ENCODE results near the gene RAB11FIP4. TPM values are rescaled to one million over a fixed set of nuclear protein-coding genes. Genes with fewer than 3 reads are reported as not detected.

The RAB11FIP4 gene
- total RNA-seq, 1 donor from 2014 or later: 103 TPM

- Mint-ChIP-seq H3K4me3 (ENCODE audit: unreplicated experiment) (peak overlapping the region; percentile 81), H3K27ac (ENCODE audit: unreplicated experiment) (no peak overlapping the region), H3K9me3 (ENCODE audit: unreplicated experiment) (peaks cover 6% of the 10 kb centered on the region), H3K4me1 (ENCODE audit: low read depth, unreplicated experiment) (peaks cover 30% of the 10 kb centered on the region), H3K27me3 (ENCODE audit: unreplicated experiment) (peaks cover 24% of the 10 kb centered on the region), H3K36me3 (ENCODE audit: unreplicated experiment) (no peaks in the 10 kb centered on the region)
- DNase-seq: no peak
- TF ChIP-seq CTCF (IDR thresholded peaks at IDR 0.05; ENCODE audit: partially characterized antibody, unreplicated experiment): no peak
These were observed 97.5 kb downstream of the RAB11FIP4 start for GRCh38 chr17:31488982-31489294.

- H3K4me1 Mint-ChIP-seq (ENCODE audit: low read depth, unreplicated experiment): peaks cover 33% of the 10 kb centered on the region
- TF ChIP-seq CTCF (IDR thresholded peaks at IDR 0.05; ENCODE audit: partially characterized antibody, unreplicated experiment): no peak
- H3K27ac Mint-ChIP-seq (ENCODE audit: unreplicated experiment): no peak overlapping the region
- H3K4me3 Mint-ChIP-seq (ENCODE audit: unreplicated experiment): peak overlapping the region; percentile 81
- no peaks in the 10 kb centered on the region for H3K36me3 Mint-ChIP-seq (ENCODE audit: unreplicated experiment)
- H3K9me3 Mint-ChIP-seq (ENCODE audit: unreplicated experiment): peaks cover 6% of the 10 kb centered on the region
- no peak for DNase-seq
- H3K27me3 Mint-ChIP-seq (ENCODE audit: unreplicated experiment): peaks cover 23% of the 10 kb centered on the region
These were observed 98.0 kb downstream of the RAB11FIP4 start for GRCh38 chr17:31489295-31490018.

- Mint-ChIP-seq H3K9me3 (ENCODE audit: unreplicated experiment) (peaks cover 8% of the 10 kb centered on the region), H3K27me3 (ENCODE audit: unreplicated experiment) (peaks cover 23% of the 10 kb centered on the region), H3K36me3 (ENCODE audit: unreplicated experiment) (no peaks in the 10 kb centered on the region), H3K4me1 (ENCODE audit: low read depth, unreplicated experiment) (peaks cover 37% of the 10 kb centered on the region), H3K27ac (ENCODE audit: unreplicated experiment) (no peak overlapping the region), H3K4me3 (ENCODE audit: unreplicated experiment) (no peak overlapping the region)
- TF ChIP-seq CTCF (IDR thresholded peaks at IDR 0.05; ENCODE audit: partially characterized antibody, unreplicated experiment): no peak
- no peak for DNase-seq
These were observed 98.7 kb downstream of the RAB11FIP4 start for GRCh38 chr17:31490019-31490650.

- TF ChIP-seq CTCF (IDR thresholded peaks at IDR 0.05; ENCODE audit: partially characterized antibody, unreplicated experiment): no peak
- no peaks in the 10 kb centered on the region for H3K36me3 Mint-ChIP-seq (ENCODE audit: unreplicated experiment)
- H3K27ac Mint-ChIP-seq (ENCODE audit: unreplicated experiment): no peak overlapping the region
- peaks cover 8% of the 10 kb centered on the region for H3K9me3 Mint-ChIP-seq (ENCODE audit: unreplicated experiment)
- peaks cover 23% of the 10 kb centered on the region for H3K27me3 Mint-ChIP-seq (ENCODE audit: unreplicated experiment)
- H3K4me1 Mint-ChIP-seq (ENCODE audit: low read depth, unreplicated experiment): peaks cover 41% of the 10 kb centered on the region
- H3K4me3 Mint-ChIP-seq (ENCODE audit: unreplicated experiment): peak overlapping the region; percentile 55
- no peak for DNase-seq
These were observed 99.3 kb downstream of the RAB11FIP4 start for GRCh38 chr17:31490671-31491375.

Data from glutamatergic neuron (in vitro differentiated cells).